GM12878 (cell line): ENCODE measurements around the gene SFPQ. TPM values are rescaled to one million over a fixed set of nuclear protein-coding genes. Genes with fewer than 3 reads are reported as not detected.

ENCODE experiments used
- ATAC-seq: fragments of 200-7000 bp; cut with Tn5 transposase; 3 replicates; pipeline ENCODE4 v1.9.1; 2020; ENCODE audit warnings: mild to moderate bottlenecking, moderate library complexity
- BruUV-seq: library from RNA; stranded (reverse); fragments of 400-500 nt; replicated peaks from 2 replicates; lab custom pipeline; 2021; lab: Mats Ljungman, UMichigan
- CTCF ChIA-PET: fragments of 300-600 bp; sonication (Branson Sonifier 250); formaldehyde crosslinking; extraction: SDS; loops from one replicate; lab custom pipeline; 2021; ENCODE audit warnings: inconsistent platforms; lab: Yijun Ruan, JAX
- POLR2A ChIA-PET: fragments of 350-600 bp; formaldehyde crosslinking; extraction: SDS; loops from one replicate; lab custom pipeline; 2021; ENCODE audit warnings: inconsistent platforms; lab: Charles Lee
- RAD21 ChIA-PET: fragments of 300-600 bp; sonication (Branson Sonifier 250); formaldehyde crosslinking; loops from one replicate; lab custom pipeline; 2023; ENCODE audit warnings: antibody characterized with exemption; ENCODE audit not compliant: unreplicated experiment; lab: Charles Lee
- SMC1A ChIA-PET: fragments of 300-600 bp; sonication (Branson Sonifier 250); formaldehyde crosslinking; loops from one replicate; lab custom pipeline; 2023; ENCODE audit not compliant: unreplicated experiment, uncharacterized antibody; lab: Charles Lee
- DNase-seq: peaks from one replicate; pipeline ENCODE4 v3.0.0-alpha.2; 2011; ENCODE audit warnings: low read depth, low spot score
- FAIRE-seq: peaks from 3 replicates; lab custom pipeline; 2011; peaks lifted over from hg19 to GRCh38; lab: Jason Lieb, UNC
- H2AFZ ChIP-seq: 2 replicates; pipeline ENCODE4 v1.6.0; 2011; ENCODE audit warnings: low read depth, low read length, control low read depth; ENCODE audit not compliant: control insufficient read depth
- H3K27ac ChIP-seq: 2 replicates; pipeline ENCODE4 v1.5.1; 2011; ENCODE audit warnings: control low read depth; ENCODE audit not compliant: control insufficient read depth, insufficient read depth
- H3K27me3 ChIP-seq, 2 experiments: replicated peaks in 1 of 2; 2 replicates each; pipeline versions ENCODE4 v1.6.0 to v1.6.1; 2011; ENCODE audit warnings: low read length in 1 of 2; ENCODE audit not compliant: control insufficient read depth in 2 of 2, insufficient read depth in 2 of 2
- H3K36me3 ChIP-seq, 2 experiments: 2 replicates each; pipeline ENCODE4 v1.5.1; 2011; ENCODE audit warnings: low read length in 1 of 2; ENCODE audit not compliant: control insufficient read depth in 2 of 2, insufficient read depth in 2 of 2
- H3K4me1 ChIP-seq: 2 replicates; pipeline ENCODE4 v1.6.1; 2011; ENCODE audit warnings: mild to moderate bottlenecking, low read length, moderate library complexity, mixed read lengths; ENCODE audit not compliant: control insufficient read depth, insufficient read depth
- H3K4me2 ChIP-seq: 2 replicates; pipeline ENCODE4 v1.6.0; 2011; ENCODE audit warnings: control low read depth; ENCODE audit not compliant: control insufficient read depth, insufficient read depth
- H3K4me3 ChIP-seq: fragments of 200-600 bp; sonication (generic); 2 replicates; pipeline ENCODE4 v1.5.1; 2016
- H3K79me2 ChIP-seq: 2 replicates; pipeline ENCODE4 v1.6.0; 2011; ENCODE audit warnings: low read length; ENCODE audit not compliant: control insufficient read depth, insufficient read depth
- H3K9ac ChIP-seq: 2 replicates; pipeline ENCODE4 v1.8.0; 2011; ENCODE audit warnings: low read length, control low read depth, mixed read lengths; ENCODE audit not compliant: control insufficient read depth, insufficient read depth
- H3K9me3 ChIP-seq: replicated peaks from 3 replicates; pipeline ENCODE4 v1.5.1; 2011; ENCODE audit warnings: mild to moderate bottlenecking, low read length; ENCODE audit not compliant: control insufficient read depth, insufficient read depth
- H4K20me1 ChIP-seq: 2 replicates; pipeline ENCODE4 v1.6.0; 2011; ENCODE audit not compliant: control insufficient read depth, insufficient read depth
- EED ChIP-seq: sonication (generic); IDR thresholded peaks from 2 replicates; pipeline ENCODE4 v1.6.1; 2016; ENCODE audit warnings: antibody characterized with exemption, low read depth
- PAX8 ChIP-seq: fragments of 450-650 bp; IDR thresholded peaks from 2 replicates; pipeline ENCODE4 v1.6.1; 2017; ENCODE audit warnings: mild to moderate bottlenecking, moderate library complexity
- POLR2A ChIP-seq: IDR thresholded peaks from 2 replicates; pipeline ENCODE4 v1.6.1; 2011; ENCODE audit warnings: low read depth, mild to moderate bottlenecking, low read length
- POLR2AphosphoS5 ChIP-seq: IDR thresholded peaks from 2 replicates; pipeline ENCODE4 v1.6.1; 2011; ENCODE audit warnings: mild to moderate bottlenecking, low read length, inconsistent platforms
- SMAD5 ChIP-seq: IDR thresholded peaks from 2 replicates; pipeline ENCODE4 v1.6.1; 2016; ENCODE audit warnings: antibody characterized with exemption, low read depth
- SREBF2 ChIP-seq: IDR thresholded peaks from 2 replicates; pipeline ENCODE4 v1.6.1; 2012; ENCODE audit warnings: mild to moderate bottlenecking, low read length
- WGBS: methylation state at CpG from one replicate; pipeline ENCODE4 v1.1.6; 2016; ENCODE audit warnings: low lambda C conversion rate; ENCODE audit not compliant: insufficient replicate concordance, insufficient coverage; ENCODE audit errors: missing lambda C conversion rate; 5-methylcytosine and 5-hydroxymethylcytosine counted together
- in situ Hi-C: fragments of 300-500 bp; cut with MboI; formaldehyde crosslinking; loops from 9 replicates; pipeline ENCODE4 v1.14.3; 2018; ENCODE audit warnings: mixed read lengths
- intact Hi-C: fragments of 100-400 bp; cut with micrococcal nuclease; formaldehyde crosslinking; loops from one replicate; pipeline ENCODE4 v1.14.2; 2022; ENCODE audit not compliant: unreplicated experiment
- polyA plus RNA-seq, 11 experiments: library from polyadenylated mRNA; depleted of rRNA in 4 of 11; unstranded in 6 of 11; stranded (reverse) in 5 of 11; fragments of >200 nt; fragmentation: Nextera tagmentation in 4 of 11; fragmentation: Illumina TruSeq in 1 of 11; extraction: Ambion mirVana in 4 of 11; extraction: Trizol in 1 of 11; gene quantifications; 1 replicate in 1 of 11; 2 replicates in 10 of 11; pipeline versions ENCODE4 v1.2.1 to v1.2.3, GENCODE V29; 2011 to 2016; ENCODE audit warnings: inconsistent platforms in 2 of 11, missing spikeins in 2 of 11, low read depth in 1 of 11
- total RNA-seq, 4 experiments: library from RNA; depleted of rRNA in 3 of 4; stranded (reverse); fragments of >200 nt in 3 of 4; fragmentation: Illumina TruSeq in 1 of 4; extraction: Trizol in 1 of 4; gene quantifications; 2 replicates each; pipeline versions ENCODE4 v1.2.1 to v1.2.3, GENCODE V29; 2013 to 2021
- TF ChIP-seq, protein P1 (sequence below): IDR thresholded peaks from 2 replicates; pipeline ENCODE4 v1.6.1; 2012; ENCODE audit warnings: mild to moderate bottlenecking, low read depth, low read length
- TF ChIP-seq, protein P2 (sequence below): IDR thresholded peaks from 2 replicates; pipeline ENCODE4 v1.6.1; 2011; ENCODE audit warnings: low read depth, mild to moderate bottlenecking, low read length, moderate library complexity, borderline replicate concordance; ENCODE audit errors: extremely low read depth
- TF ChIP-seq, protein P3 (sequence below): IDR thresholded peaks from 2 replicates; pipeline ENCODE4 v1.6.1; 2011; ENCODE audit warnings: borderline replicate concordance, low read depth, mild to moderate bottlenecking, moderate library complexity, low read length; ENCODE audit not compliant: insufficient read depth, poor library complexity, severe bottlenecking

Gene SFPQ
- total and polyA plus RNA-seq, 10 of the 15 experiments (the other 5 are each of a cell fraction or from before 2014, with no cell fraction given), result 78.5 to 559 (median 199) TPM

DNA sequence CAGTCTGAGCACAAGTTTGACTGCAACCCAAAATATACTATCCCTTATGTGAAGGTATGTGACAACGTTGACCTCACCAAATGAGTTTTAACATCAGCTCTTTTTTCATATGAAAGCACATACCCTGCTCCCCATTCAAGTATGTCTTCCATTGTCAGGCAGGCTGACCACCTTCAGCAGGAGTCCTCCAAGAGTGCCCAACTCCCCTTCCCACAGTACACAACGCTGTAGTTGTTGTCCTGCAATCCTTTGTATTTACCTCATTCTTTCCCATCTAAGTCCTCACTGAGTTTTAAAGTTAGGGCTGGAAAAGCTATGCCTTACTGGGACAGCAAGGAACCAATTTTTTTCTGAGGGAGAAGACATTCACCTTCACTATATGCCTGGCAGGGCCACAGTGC lies 14.7 kb downstream of the SFPQ start:
- Histone ChIP-seq H3K4me1 (peaks cover 3% of the 10 kb centered on the region; the same call in 1 of the 2 replicates), H3K4me3 (no peak overlapping the region), H3K79me2 (peaks cover 31% of the 10 kb centered on the region), H3K4me2 (no peak overlapping the region), H3K9ac (no peak overlapping the region), H3K27me3 (no peaks in the 10 kb centered on the region), H3K27ac (no peak overlapping the region), H4K20me1 (peaks cover 11% of the 10 kb centered on the region; the same call in 1 of the 2 replicates), H3K36me3 (peaks cover 13 to 59% of the 10 kb centered on the region in 2 experiments), H3K9me3 (no peaks in the 10 kb centered on the region), H2AFZ (no peak overlapping the region)
- BruUV-seq, result TSS peak; percentile 0
- WGBS, result 57% methylated on average over 2 of the region's 2 CpGs
- ChIA-PET SMC1A (interaction anchor here (1.4 kb wide), 1 partner anchor 11 kb away, joined by 3 read pairs; no protein-coding TSS in a partner anchor), CTCF (interaction anchor here (0.6 kb wide), 1 partner anchor 273 kb away, joined by 3 read pairs; no protein-coding TSS in a partner anchor), POLR2A (interaction anchor here (1.0 kb wide), 1 partner anchor 10 kb away, joined by 3 read pairs; no protein-coding TSS in a partner anchor), RAD21 (no interaction called here)
- TF ChIP-seq POLR2AphosphoS5, result peak; percentile 90
- TF ChIP-seq, protein P1, sequence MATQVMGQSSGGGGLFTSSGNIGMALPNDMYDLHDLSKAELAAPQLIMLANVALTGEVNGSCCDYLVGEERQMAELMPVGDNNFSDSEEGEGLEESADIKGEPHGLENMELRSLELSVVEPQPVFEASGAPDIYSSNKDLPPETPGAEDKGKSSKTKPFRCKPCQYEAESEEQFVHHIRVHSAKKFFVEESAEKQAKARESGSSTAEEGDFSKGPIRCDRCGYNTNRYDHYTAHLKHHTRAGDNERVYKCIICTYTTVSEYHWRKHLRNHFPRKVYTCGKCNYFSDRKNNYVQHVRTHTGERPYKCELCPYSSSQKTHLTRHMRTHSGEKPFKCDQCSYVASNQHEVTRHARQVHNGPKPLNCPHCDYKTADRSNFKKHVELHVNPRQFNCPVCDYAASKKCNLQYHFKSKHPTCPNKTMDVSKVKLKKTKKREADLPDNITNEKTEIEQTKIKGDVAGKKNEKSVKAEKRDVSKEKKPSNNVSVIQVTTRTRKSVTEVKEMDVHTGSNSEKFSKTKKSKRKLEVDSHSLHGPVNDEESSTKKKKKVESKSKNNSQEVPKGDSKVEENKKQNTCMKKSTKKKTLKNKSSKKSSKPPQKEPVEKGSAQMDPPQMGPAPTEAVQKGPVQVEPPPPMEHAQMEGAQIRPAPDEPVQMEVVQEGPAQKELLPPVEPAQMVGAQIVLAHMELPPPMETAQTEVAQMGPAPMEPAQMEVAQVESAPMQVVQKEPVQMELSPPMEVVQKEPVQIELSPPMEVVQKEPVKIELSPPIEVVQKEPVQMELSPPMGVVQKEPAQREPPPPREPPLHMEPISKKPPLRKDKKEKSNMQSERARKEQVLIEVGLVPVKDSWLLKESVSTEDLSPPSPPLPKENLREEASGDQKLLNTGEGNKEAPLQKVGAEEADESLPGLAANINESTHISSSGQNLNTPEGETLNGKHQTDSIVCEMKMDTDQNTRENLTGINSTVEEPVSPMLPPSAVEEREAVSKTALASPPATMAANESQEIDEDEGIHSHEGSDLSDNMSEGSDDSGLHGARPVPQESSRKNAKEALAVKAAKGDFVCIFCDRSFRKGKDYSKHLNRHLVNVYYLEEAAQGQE, result no peak
- TF ChIP-seq SMAD5, result peak; percentile 41; the same call in 1 of the 2 replicates
- no peak for TF ChIP-seq PAX8
- TF ChIP-seq, protein P2, sequence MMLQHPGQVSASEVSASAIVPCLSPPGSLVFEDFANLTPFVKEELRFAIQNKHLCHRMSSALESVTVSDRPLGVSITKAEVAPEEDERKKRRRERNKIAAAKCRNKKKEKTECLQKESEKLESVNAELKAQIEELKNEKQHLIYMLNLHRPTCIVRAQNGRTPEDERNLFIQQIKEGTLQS, result no peak
- TF ChIP-seq, protein P3, sequence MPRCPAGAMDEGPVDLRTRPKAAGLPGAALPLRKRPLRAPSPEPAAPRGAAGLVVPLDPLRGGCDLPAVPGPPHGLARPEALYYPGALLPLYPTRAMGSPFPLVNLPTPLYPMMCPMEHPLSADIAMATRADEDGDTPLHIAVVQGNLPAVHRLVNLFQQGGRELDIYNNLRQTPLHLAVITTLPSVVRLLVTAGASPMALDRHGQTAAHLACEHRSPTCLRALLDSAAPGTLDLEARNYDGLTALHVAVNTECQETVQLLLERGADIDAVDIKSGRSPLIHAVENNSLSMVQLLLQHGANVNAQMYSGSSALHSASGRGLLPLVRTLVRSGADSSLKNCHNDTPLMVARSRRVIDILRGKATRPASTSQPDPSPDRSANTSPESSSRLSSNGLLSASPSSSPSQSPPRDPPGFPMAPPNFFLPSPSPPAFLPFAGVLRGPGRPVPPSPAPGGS, result no peak
- TF ChIP-seq EED, result no peak
- TF ChIP-seq POLR2A, result peak; percentile 77
- TF ChIP-seq SREBF2, result no peak
- FAIRE-seq (no peak), ATAC-seq (no peak), DNase-seq (no peak)
- in situ Hi-C loops, result no loop called here
- intact Hi-C loops, result no loop called here
